Measurements from ENCODE around the gene SCRT2. TPM values are rescaled to one million over a fixed set of nuclear protein-coding genes. Genes with fewer than 3 reads are reported as not detected.

The SCRT2 gene
- not detected in 2 replicates for total RNA-seq

GRCh38 chr20:675453-676314 is at the start of gene SCRT2:
TSS of gene SCRT2 (minus strand) at chr20:675802. CDS start at chr20:675601, 201 bp downstream.

DNA sequence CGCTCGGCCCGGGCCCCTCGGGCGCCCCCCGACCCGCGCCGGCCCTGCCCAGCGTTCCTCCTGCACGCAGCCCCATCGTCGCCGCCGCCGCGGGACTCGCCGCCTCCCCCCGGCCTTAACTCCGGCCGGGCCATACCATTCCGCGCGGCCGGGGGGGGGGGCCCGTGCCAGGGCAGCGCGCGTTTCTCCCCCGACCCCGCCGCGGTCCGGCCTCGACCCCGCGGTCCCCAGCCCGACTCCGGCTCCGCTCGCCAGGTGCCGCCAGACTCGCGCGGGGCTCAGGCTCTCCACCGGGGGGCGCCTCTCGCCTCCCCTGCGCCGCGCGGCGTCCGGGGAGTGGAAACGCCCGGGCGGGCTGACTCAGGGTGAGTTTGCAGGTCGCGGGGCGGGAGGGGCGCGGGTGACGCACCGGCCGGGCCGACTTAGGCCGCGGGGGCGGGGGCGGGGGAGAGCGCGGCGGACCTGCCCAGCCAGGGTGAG is 22.5 kb downstream of the SCRT2 start, which contains the start of gene SRXN1:
Gene SRXN1 (minus strand): TSS at position 91 of the 480 bp plus-strand sequence. CDS start 15 bp downstream, at position 76.

Other genes with a start within 250 kb of the SCRT2 start
- 36.1 and 45.7 TPM in 2 replicates for gene TBC1D20, start 213.3 kb downstream of the SCRT2 start, total RNA-seq
- 111 and 156 TPM in 2 replicates for gene CSNK2A1, start 132.0 kb downstream of the SCRT2 start, total RNA-seq
- gene TCF15, start 65.5 kb downstream of the SCRT2 start, total RNA-seq, result not detected in 2 replicates
- gene SRXN1, start 22.6 kb downstream of the SCRT2 start, total RNA-seq, result 73.0 and 175 TPM in 2 replicates
- gene SLC52A3, start 92.7 kb upstream of the SCRT2 start, total RNA-seq, result not detected in 2 replicates
- gene FAM110A, start 157.9 kb upstream of the SCRT2 start, total RNA-seq, result 3.9 and 4.1 TPM in 2 replicates
- not detected in 2 replicates for gene ANGPT4, start 240.5 kb upstream of the SCRT2 start, total RNA-seq

Data from smooth muscle cell of trachea (primary cell).